Ovary (tissue), 9 donors: Measurements from ENCODE around the gene YY1. TPM values are rescaled to one million over a fixed set of nuclear protein-coding genes. Genes with fewer than 3 reads are reported as not detected.
"Not testable (repeated sequence)": the region's sequence is repeated elsewhere in the genome, so short reads cannot be mapped to it uniquely, and the experiment has no call there.

Experiments
- DNase-seq, 5 donors: peaks; one replicate each; pipeline ENCODE4 v3.0.0-alpha.2; 2019 to 2020
- H3K27ac ChIP-seq, 2 donors: fragments of 200-600 bp; one replicate each; pipeline versions ENCODE4 v1.5.1 to v1.8.0; 2019 to 2022
- H3K27me3 ChIP-seq: fragments of 200-600 bp; one replicate; pipeline ENCODE4 v1.8.0; 2022
- H3K36me3 ChIP-seq: fragments of 200-600 bp; sonication (generic); one replicate; pipeline ENCODE4 v1.5.1; 2019
- H3K4me1 ChIP-seq: one replicate; pipeline ENCODE4 v1.8.1; 2013; ENCODE audit warnings: mild to moderate bottlenecking, moderate library complexity; ENCODE audit not compliant: insufficient read depth
- H3K4me3 ChIP-seq: fragments of 200-600 bp; sonication (generic); one replicate; pipeline ENCODE4 v1.5.1; 2017
- H3K9me3 ChIP-seq, 2 donors: fragments of 200-600 bp in 1 of 2; sonication (generic) in 1 of 2; one replicate each; pipeline versions ENCODE4 v1.5.1 to v1.8.1; 2013 to 2019; ENCODE audit warnings: mild to moderate bottlenecking in 1 of 2, moderate library complexity in 1 of 2
- EP300 ChIP-seq: sonication (generic); formaldehyde crosslinking; IDR thresholded peaks from one replicate; pipeline ENCODE4 v1.6.1; 2017; ENCODE audit warnings: antibody characterized with exemption
- POLR2A ChIP-seq: fragments of 450-650 bp; IDR thresholded peaks from one replicate; pipeline ENCODE4 v1.6.1; 2017; ENCODE audit warnings: antibody characterized with exemption, mild to moderate bottlenecking, moderate library complexity
- WGBS, 3 donors: extraction: QIAGEN DNeasy Blood & Tissue Kit in 1 of 3; methylation state at CpG; one replicate each; pipeline versions ENCODE4 v1.1.5 to v1.1.7; 2013 to 2017; 5-methylcytosine and 5-hydroxymethylcytosine counted together
- intact Hi-C, 4 donors: fragments of 100-400 bp; cut with DNase I; formaldehyde crosslinking; loops; one replicate each; pipeline versions ENCODE4 v1.11.0 to v1.15.1; 2022 to 2023
- polyA plus RNA-seq, 2 donors: library from polyadenylated mRNA; stranded (reverse); fragments of 200-250 nt in 1 of 2; fragments of 350-450 nt in 1 of 2; fragmentation: Illumina TruSeq in 1 of 2; extraction: RNeasy Lipid Tissue Mini Kit (QIAGEN cat#74804) in 1 of 2; gene quantifications; one replicate each; pipeline ENCODE4 v1.2.3, GENCODE V29; 2013 to 2014
- total RNA-seq, 7 donors: library from RNA; depleted of rRNA in 2 of 7; stranded (reverse); fragments of >200 nt in 2 of 7; fragmentation: NEBNext Ultra II Directional in 3 of 7; extraction: Animal tissue kit (Norgen Biotek cat#: 25700) in 3 of 7; gene quantifications; one replicate each; pipeline versions ENCODE4 v1.1.0 to v1.2.4, GENCODE V29; 2016 to 2023
- TF ChIP-seq, protein P1 (sequence below), 3 donors: fragments of 450-650 bp in 2 of 3; fragments of 200-600 bp in 1 of 3; IDR thresholded peaks; one replicate each; pipeline versions ENCODE4 v1.5.1 to v1.8.0; 2016 to 2022; ENCODE audit warnings: antibody characterized with exemption in 3 of 3, mild to moderate bottlenecking in 1 of 3
- donor health status: DM: no; HTN: no; CAD: no; lungs with moderate emphysema.
- donor health status: DM: no; HTN: no; CAD: no.
- donor health status: Bipolar disorder and iron deficiency.
- donor health status: DM: yes; HTN: yes; CAD: no.
- donor health status: DM: no; HTN: no; CAD: no.
- donor health status: DM: yes; HTN: yes; CAD: no.

Gene YY1
- total and polyA plus RNA-seq, 9 donors, result 24.1 to 75.8 (median 58.1) TPM

DNA sequence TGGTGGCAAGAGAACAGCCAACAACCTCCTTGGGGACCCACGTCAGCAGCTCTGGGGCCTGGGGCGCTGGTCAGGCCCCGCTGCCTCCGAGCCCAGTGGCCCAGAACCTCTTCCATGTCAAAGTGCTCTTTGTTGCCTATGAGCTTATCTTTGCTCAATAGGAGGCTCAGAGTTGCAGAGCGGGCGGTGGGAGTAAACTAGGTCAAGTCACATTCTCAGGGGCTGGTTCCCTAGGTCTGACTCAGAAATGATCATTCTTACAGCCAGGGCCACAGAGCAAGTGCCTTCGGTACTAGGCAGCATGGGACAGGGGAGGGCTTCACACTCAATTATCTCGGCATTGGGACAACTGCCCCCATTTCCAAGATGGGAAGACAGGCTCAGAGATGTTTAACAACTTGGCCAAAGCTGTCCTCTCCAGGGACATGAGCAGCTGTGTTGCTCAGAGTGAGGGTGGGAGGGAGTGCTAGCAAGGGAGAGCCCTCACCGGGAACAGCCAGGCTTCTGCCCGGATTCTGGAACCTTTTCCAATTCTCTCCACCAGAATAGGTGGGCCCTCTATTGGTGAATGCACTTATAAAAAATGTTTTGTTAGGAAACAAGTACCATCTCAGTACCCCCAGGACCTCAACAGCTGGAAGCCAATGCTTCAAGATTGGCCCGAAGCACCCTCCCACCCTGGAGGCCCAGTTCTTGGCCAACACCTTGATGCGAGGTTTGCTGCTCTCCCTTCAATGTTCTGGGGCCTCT, 55.4 kb downstream of the YY1 start:
- no peaks in the 10 kb centered on the region for H3K9me3 ChIP-seq
- no peak overlapping the region for H3K27ac ChIP-seq
- no peaks in the 10 kb centered on the region for H3K36me3 ChIP-seq
- H3K4me3 ChIP-seq, result no peak overlapping the region
- DNase-seq, result peak in 2 of 5 donors; percentile 20 to 45
- intact Hi-C loops, result no loop called here
- H3K4me1 ChIP-seq, result peaks cover 16% of the 10 kb centered on the region
- no peaks in the 10 kb centered on the region for H3K27me3 ChIP-seq
- 57 to 67% (median 66%) methylated on average over 12 of the region's 12 CpGs for whole genome bisulfite sequencing, 3 donors
- TF ChIP-seq EP300, result no peak
- no peak for TF ChIP-seq POLR2A
- TF ChIP-seq, protein P1, sequence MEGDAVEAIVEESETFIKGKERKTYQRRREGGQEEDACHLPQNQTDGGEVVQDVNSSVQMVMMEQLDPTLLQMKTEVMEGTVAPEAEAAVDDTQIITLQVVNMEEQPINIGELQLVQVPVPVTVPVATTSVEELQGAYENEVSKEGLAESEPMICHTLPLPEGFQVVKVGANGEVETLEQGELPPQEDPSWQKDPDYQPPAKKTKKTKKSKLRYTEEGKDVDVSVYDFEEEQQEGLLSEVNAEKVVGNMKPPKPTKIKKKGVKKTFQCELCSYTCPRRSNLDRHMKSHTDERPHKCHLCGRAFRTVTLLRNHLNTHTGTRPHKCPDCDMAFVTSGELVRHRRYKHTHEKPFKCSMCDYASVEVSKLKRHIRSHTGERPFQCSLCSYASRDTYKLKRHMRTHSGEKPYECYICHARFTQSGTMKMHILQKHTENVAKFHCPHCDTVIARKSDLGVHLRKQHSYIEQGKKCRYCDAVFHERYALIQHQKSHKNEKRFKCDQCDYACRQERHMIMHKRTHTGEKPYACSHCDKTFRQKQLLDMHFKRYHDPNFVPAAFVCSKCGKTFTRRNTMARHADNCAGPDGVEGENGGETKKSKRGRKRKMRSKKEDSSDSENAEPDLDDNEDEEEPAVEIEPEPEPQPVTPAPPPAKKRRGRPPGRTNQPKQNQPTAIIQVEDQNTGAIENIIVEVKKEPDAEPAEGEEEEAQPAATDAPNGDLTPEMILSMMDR (IDR thresholded peaks at IDR 0.05), result no peak

DNA sequence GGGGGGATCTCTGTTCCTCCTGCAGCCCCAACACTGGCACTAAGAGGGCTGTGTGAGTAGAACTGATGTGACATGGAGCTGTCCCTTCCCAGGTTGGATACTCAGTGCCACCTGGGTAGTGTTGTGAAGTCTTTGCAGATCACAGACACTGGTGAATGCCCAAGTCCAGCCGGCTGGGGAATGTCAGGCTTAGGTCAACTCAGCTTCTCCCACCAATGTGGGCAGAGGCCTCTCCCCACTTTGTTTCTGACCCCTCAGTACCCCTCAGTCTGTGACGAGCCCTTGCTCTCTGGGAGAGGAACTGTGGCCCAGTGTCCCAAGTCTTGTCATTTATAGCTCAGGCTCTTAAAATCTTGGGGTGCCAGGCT, 56.0 kb downstream of the YY1 start:
- no peak overlapping the region for H3K4me3 ChIP-seq
- 90 to 94% (median 92%) methylated on average over 2 of the region's 2 CpGs for WGBS, 3 donors
- peaks cover 16% of the 10 kb centered on the region for H3K4me1 ChIP-seq
- peak in 1 of 5 donors; percentile 16 for DNase-seq
- H3K27me3 ChIP-seq, result no peaks in the 10 kb centered on the region
- H3K27ac ChIP-seq, result no peak overlapping the region
- intact Hi-C loops, result no loop called here
- no peaks in the 10 kb centered on the region for H3K9me3 ChIP-seq
- TF ChIP-seq, protein P1 (IDR thresholded peaks at IDR 0.05), result no peak
- H3K36me3 ChIP-seq, result no peaks in the 10 kb centered on the region

DNA sequence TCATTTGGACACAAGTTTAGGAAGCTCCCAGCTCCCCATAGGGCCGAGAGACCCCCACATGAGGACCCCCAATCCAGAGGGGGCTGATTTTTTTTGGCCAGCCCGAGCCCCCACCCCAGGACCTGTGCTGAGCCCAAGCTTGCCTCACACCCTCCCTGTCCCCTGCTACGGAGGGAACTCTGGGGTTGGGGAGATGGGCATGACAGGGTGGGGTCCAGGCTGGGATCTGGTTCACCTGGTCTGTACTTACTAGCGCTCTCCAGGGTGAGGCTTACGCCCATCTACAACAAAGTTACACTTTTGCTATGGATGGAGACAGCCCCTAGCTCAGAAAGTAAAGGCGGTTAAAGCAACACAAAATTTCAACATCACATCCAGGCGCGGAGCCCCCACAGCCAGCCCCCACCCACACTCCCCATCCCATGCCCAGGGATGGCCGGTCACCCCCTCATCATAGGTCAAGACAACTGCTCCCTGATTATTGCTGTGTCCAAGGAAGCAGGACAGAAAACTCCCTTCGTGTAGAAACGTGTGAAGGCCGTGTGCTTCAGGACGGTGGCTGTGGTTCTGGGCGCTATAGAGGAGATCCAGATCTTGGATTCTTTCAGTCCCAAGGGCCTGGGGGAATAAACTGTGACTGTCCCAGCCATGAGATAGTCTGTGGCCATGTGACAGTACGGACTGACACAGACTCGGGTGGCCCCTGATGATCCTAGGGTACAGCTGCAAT, 56.6 kb downstream of the YY1 start:
- intact Hi-C loops, result no loop called here
- peak in 3 of 5 donors; percentile 16 to 18 (median 17) for DNase-seq
- H3K9me3 ChIP-seq, result no peaks in the 10 kb centered on the region
- no peak overlapping the region for H3K27ac ChIP-seq
- H3K4me3 ChIP-seq, result no peak overlapping the region
- peaks cover 16% of the 10 kb centered on the region for H3K4me1 ChIP-seq
- no peaks in the 10 kb centered on the region for H3K27me3 ChIP-seq
- TF ChIP-seq, protein P1 (IDR thresholded peaks at IDR 0.05), result no peak
- no peak for TF ChIP-seq EP300
- no peak for TF ChIP-seq POLR2A
- H3K36me3 ChIP-seq, result no peaks in the 10 kb centered on the region
- WGBS, 3 donors, result 95 to 96% (median 96%) methylated on average over 16 of the region's 16 CpGs

DNA sequence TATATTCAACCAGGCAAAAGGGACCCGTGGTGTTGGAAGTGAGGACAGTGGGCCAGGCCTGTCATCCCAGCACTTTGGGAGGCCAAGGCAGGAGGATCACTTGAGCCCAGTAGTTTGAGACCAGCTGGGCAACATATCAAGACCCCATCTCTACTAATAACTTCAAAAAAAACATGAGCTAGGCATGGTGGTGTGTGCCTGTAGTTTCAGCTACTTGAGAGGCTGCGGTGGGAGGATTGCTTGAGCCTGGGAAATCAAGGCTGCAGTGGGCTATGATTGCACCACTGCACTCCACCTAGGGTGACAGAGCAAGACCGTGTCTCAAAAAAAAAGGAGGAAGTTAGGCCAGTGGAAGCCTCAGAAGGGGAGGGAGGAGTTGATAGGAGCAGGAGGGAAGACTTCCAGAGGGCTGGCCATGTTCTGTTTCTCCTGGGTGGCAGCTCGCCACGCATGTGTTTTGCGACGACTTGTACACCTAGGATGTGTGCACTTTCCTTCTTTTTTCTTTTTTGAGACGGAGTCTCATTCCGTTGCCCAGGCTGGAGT, 57.2 kb downstream of the YY1 start:
- Histone ChIP-seq H3K27ac (peak overlapping the region in 1 of 2 donors; percentile 38), H3K4me1 (peaks cover 16% of the 10 kb centered on the region), H3K36me3 (no peaks in the 10 kb centered on the region), H3K9me3 (no peaks in the 10 kb centered on the region), H3K4me3 (no peak overlapping the region), H3K27me3 (no peaks in the 10 kb centered on the region)
- peak in 3 of 5 donors; percentile 30 to 40 (median 30) for DNase-seq
- intact Hi-C loops, result no loop called here
- WGBS, 3 donors, result 83 to 87% (median 85%) methylated on average over 9 of the region's 9 CpGs
- TF ChIP-seq, protein P1 (IDR thresholded peaks at IDR 0.05), result no peak
- TF ChIP-seq EP300, result no peak

DNA sequence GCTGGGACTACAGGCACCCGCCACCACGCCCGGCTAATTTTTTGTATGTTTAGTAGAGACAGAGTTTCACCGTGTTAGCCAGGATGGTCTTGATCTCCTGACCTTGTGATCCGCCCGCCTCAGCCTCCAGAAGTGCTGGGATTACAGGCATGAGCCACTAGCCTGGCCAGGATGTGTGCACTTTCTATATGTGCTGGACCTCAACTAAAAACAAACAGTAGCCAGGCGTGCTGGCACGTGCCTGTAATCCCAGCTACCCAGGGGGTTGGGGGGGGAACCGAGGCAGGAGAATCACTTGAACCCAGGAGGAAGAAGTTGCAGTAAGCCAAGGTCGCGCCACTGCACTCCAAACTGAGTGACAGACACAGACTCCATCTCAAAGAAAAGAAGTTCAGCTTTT, 57.8 kb downstream of the YY1 start:
- WGBS, 3 donors, result 66 to 73% (median 69%) methylated on average over 11 of the region's 11 CpGs
- DNase-seq, result peak in 3 of 5 donors; percentile 30 to 41 (median 32)
- H3K9me3 ChIP-seq, H3K4me3 ChIP-seq, H3K27me3 ChIP-seq, H3K36me3 ChIP-seq, intact Hi-C loops: not testable (repeated sequence)
- Histone ChIP-seq H3K27ac (peak overlapping the region in 1 of 2 donors; percentile 38), H3K4me1 (peaks cover 16% of the 10 kb centered on the region)
